ENCODE measurements around the gene AQP10. TPM values are rescaled to one million over a fixed set of nuclear protein-coding genes. Genes with fewer than 3 reads are reported as not detected.

The AQP10 gene
- total and polyA plus RNA-seq, 12 donors, result 0.12 to 1.5 (median 0.42) TPM; not detected in 4

DNA sequence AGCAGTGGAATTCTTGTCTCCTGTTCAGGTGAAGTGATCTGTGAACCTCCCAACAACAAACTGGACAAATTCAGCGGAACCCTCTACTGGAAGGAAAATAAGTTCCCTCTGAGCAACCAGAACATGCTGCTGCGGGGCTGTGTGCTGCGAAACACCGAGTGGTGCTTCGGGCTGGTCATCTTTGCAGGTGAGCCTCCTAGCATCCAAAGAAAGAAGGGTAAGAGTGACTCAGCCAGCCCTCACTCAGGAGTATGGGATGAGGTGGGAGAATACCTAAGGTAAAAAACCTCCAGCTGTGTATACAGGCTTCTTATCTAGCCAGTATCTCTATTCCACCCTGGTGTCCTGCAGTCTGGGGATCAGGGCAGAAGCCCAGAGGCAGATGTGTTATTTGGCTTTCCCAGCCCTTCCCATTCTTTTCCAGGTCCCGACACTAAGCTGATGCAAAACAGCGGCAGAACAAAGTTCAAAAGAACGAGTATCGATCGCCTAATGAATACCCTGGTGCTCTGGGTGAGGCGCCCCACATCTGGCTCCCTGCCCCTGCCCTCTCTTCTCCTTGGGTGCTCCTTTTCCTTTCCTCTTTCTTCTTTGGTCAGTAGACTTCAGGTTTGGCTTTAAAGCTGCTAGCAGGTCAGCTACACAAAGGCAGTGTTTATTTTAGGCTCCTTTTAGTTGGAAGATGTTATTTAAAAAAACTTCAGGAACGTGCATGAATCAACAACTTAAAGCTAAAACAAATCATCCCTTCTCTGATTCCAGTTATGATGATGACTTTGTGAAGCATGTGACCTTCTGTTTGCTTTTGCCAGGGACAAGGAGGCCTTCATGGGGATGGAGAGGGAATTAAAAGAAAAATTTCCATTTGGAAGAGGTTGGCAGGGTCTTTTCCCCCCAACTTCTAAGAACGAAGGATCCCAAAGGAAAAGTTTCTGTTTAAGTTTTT, 13.5 kb downstream of the AQP10 start:
- H3K27ac ChIP-seq, result peak overlapping the region in 7 of 10 donors; percentile 3 to 79 (median 25)
- no peak overlapping the region for H3K4me3 ChIP-seq
- DNase-seq, result no peak
- 78 to 83% methylated on average over 13 of the region's 13 CpGs for WGBS, 2 donors
- no peaks in the 10 kb centered on the region for H3K9me3 ChIP-seq
- TF ChIP-seq, protein P1, sequence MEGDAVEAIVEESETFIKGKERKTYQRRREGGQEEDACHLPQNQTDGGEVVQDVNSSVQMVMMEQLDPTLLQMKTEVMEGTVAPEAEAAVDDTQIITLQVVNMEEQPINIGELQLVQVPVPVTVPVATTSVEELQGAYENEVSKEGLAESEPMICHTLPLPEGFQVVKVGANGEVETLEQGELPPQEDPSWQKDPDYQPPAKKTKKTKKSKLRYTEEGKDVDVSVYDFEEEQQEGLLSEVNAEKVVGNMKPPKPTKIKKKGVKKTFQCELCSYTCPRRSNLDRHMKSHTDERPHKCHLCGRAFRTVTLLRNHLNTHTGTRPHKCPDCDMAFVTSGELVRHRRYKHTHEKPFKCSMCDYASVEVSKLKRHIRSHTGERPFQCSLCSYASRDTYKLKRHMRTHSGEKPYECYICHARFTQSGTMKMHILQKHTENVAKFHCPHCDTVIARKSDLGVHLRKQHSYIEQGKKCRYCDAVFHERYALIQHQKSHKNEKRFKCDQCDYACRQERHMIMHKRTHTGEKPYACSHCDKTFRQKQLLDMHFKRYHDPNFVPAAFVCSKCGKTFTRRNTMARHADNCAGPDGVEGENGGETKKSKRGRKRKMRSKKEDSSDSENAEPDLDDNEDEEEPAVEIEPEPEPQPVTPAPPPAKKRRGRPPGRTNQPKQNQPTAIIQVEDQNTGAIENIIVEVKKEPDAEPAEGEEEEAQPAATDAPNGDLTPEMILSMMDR (IDR thresholded peaks at IDR 0.05), result no peak
- H3K27me3 ChIP-seq, result no peaks in the 10 kb centered on the region
- peaks cover 0 to 92% (median 14%) of the 10 kb centered on the region in 9 donors for H3K36me3 ChIP-seq
- peaks cover 0 to 55% (median 9%) of the 10 kb centered on the region in 9 donors for H3K4me1 ChIP-seq
- ATAC-seq, result no peak
- intact Hi-C loops (cut with DNase I), result loop anchor here in 5 of 10 donors (5.0 to 10.0 kb wide), 4 partner anchors 62 to 150 kb away; partner anchors contain the start of genes TPM3 (in 3 of the 5) and HAX1 (in 1 of the 5)

DNA sequence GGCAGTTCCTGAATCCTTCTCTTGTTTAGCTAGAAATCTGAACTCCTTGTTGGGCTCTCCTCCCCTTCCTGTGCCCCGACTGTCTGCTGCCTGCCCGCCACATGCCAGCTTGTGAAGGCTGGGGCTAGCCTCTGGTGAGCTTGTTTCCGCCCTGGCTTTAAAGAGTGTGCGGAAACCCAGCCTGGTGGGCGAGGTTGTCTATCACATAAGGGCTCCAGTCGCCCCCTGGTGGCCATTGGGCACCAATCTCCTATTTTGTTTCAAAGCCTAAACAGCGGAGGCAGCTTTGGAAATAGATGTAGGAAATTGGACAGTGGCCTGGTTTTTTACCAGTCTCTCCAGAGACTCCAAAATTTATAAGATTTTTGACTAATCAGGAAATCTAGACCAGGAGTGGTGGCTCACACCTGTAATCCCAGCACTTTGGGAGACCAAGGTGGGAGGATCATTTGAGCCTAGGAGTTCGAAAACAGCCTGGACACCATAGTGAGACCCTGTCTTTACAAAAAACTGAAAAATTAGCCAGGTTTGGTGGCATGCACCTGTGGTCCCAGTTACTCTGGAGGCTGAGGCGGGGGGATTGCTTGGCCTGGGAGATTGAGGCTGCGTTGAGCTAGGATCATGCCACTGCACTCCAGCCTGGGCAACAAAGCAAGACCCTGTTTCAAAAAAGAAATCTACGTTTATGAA, 14.3 kb downstream of the AQP10 start:
- H3K4me3 ChIP-seq, result no peak overlapping the region
- peak in 7 of 8 donors; percentile 66 to 84 (median 77) for ATAC-seq
- DNase-seq, result peak; percentile 81 to 83
- H3K27me3 ChIP-seq, result no peaks in the 10 kb centered on the region
- no peaks in the 10 kb centered on the region for H3K9me3 ChIP-seq
- intact Hi-C loops (cut with DNase I), result loop anchor here in 5 of 10 donors (5.0 to 10.0 kb wide), 4 partner anchors 63 to 150 kb away; partner anchors contain the start of genes TPM3 (in 3 of the 5) and HAX1 (in 1 of the 5)
- TF ChIP-seq, protein P1 (IDR thresholded peaks at IDR 0.05), result peak; percentile 74 to 93 (median 89)
- peaks cover 0 to 95% (median 21%) of the 10 kb centered on the region in 9 donors for H3K36me3 ChIP-seq
- H3K4me1 ChIP-seq, result peaks cover 0 to 53% (median 9%) of the 10 kb centered on the region in 9 donors
- H3K27ac ChIP-seq, result peak overlapping the region in 6 of 10 donors; percentile 3 to 79 (median 19)
- 43 to 46% methylated on average over 11 of the region's 11 CpGs for WGBS, 2 donors

DNA sequence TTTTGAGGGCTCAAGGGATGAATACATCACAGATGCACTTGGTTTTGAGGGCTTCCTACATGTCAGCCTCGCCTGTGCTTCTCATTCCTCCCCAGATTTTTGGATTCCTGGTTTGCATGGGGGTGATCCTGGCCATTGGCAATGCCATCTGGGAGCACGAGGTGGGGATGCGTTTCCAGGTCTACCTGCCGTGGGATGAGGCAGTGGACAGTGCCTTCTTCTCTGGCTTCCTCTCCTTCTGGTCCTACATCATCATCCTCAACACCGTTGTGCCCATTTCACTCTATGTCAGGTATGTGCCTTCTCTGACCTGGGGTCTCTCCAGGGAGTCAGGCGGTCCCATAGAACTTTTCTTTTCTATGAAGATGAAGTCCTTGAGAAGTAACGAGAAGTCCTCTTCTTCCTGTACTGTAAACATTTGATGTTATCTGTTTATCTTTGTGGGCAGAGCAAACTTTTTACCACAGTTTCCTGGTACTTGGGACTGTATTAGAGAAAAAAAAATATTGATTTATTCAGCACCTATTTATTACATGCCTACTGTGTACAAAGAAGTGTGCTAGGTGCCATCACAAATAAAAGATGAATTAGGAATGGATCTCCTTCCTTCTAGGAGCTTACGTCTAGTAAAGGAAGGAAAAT, 16.5 kb downstream of the AQP10 start:
- Histone ChIP-seq H3K9me3 (no peaks in the 10 kb centered on the region), H3K36me3 (peaks cover 0 to 95% (median 36%) of the 10 kb centered on the region in 9 donors), H3K27me3 (no peaks in the 10 kb centered on the region), H3K4me3 (no peak overlapping the region), H3K4me1 (peaks cover 0 to 53% (median 9%) of the 10 kb centered on the region in 9 donors), H3K27ac (peak overlapping the region in 1 of 10 donors; percentile 78)
- no peak for ATAC-seq
- intact Hi-C loops (cut with DNase I), result loop anchor here in 5 of 10 donors (5.0 to 10.0 kb wide), 4 partner anchors 65 to 153 kb away; partner anchors contain the start of genes TPM3 (in 3 of the 5) and HAX1 (in 1 of the 5)
- WGBS, 2 donors, result 91 to 92% methylated on average over 8 of the region's 8 CpGs
- TF ChIP-seq, protein P1 (IDR thresholded peaks at IDR 0.05), result no peak
- DNase-seq, result no peak
